HepG2 (cell line): ENCODE results near the gene GABRB1. TPM values are rescaled to one million over a fixed set of nuclear protein-coding genes. Genes with fewer than 3 reads are reported as not detected.

ENCODE experiments used
- ATAC-seq: fragments of 200-7000 bp; cut with Tn5 transposase; 3 replicates; pipeline ENCODE4 v1.9.1; 2020; ENCODE audit warnings: mild to moderate bottlenecking, moderate library complexity
- BruUV-seq: library from RNA; stranded (reverse); fragments of 400-500 nt; replicated peaks from 2 replicates; lab custom pipeline; 2021; lab: Mats Ljungman, UMichigan
- CTCF ChIA-PET: fragments of 300-600 bp; formaldehyde crosslinking; extraction: SDS; loops from one replicate; lab custom pipeline; 2021; ENCODE audit warnings: low total read pairs, inconsistent platforms, low intra/inter-chr PET ratio; lab: Yijun Ruan, JAX
- POLR2A ChIA-PET: fragments of 350-600 bp; sonication (Branson Sonifier 250); formaldehyde crosslinking; loops from one replicate; lab custom pipeline; 2020; ENCODE audit warnings: antibody characterized with exemption, inconsistent platforms; lab: Yijun Ruan, JAX
- DNase-seq: peaks from one replicate; pipeline ENCODE4 v3.0.0-alpha.2; 2015; ENCODE audit warnings: low spot score
- FAIRE-seq: peaks from 3 replicates; lab custom pipeline; 2011; peaks lifted over from hg19 to GRCh38; lab: Jason Lieb, UNC
- H2AFZ ChIP-seq: one replicate; pipeline ENCODE4 v1.6.1; 2011; ENCODE audit warnings: low read length, inconsistent platforms
- H3K27ac ChIP-seq: fragments of 300-600 bp; 3 replicates; pipeline ENCODE4 v1.8.0; 2011; ENCODE audit warnings: mixed run types, mild to moderate bottlenecking, mixed read lengths, low read length, inconsistent platforms; ENCODE audit not compliant: insufficient read depth; ENCODE audit errors: extremely low read length
- H3K27me3 ChIP-seq, 2 experiments: fragments of 200-600 bp in 1 of 2; 2 replicates in 1 of 2; 3 replicates in 1 of 2; pipeline versions ENCODE4 v1.6.0 to v1.8.0; 2011; ENCODE audit warnings: low read length in 2 of 2, mild to moderate bottlenecking in 2 of 2, moderate library complexity in 2 of 2, inconsistent platforms in 1 of 2; ENCODE audit not compliant: insufficient read depth in 2 of 2, control insufficient read depth in 1 of 2
- H3K36me3 ChIP-seq, 2 experiments: fragments of 200-600 bp in 1 of 2; replicated peaks in 1 of 2; 2 replicates in 1 of 2; 3 replicates in 1 of 2; pipeline versions ENCODE4 v1.5.1 to v1.8.0; 2011; ENCODE audit warnings: low read length in 2 of 2, inconsistent platforms in 1 of 2; ENCODE audit not compliant: insufficient read depth in 2 of 2, control insufficient read depth in 1 of 2
- H3K4me1 ChIP-seq: 2 replicates; pipeline ENCODE4 v1.5.1; 2012; ENCODE audit warnings: low read length, inconsistent platforms; ENCODE audit not compliant: insufficient read depth
- H3K4me2 ChIP-seq: 2 replicates; pipeline ENCODE4 v1.6.0; 2011; ENCODE audit warnings: low read depth, low read length, inconsistent platforms
- H3K4me3 ChIP-seq, 3 experiments: fragments of 200-600 bp in 1 of 3; sonication (generic), shearing (Covaris generic) in 1 of 3; replicated peaks in 1 of 3; 2 replicates each; pipeline ENCODE4 v1.5.1; 2011 to 2016; ENCODE audit warnings: low read length in 3 of 3, inconsistent platforms in 2 of 3, low read depth in 2 of 3, mild to moderate bottlenecking in 2 of 3, control low read depth in 1 of 3, mixed read lengths in 1 of 3; ENCODE audit not compliant: insufficient read depth in 1 of 3
- H3K79me2 ChIP-seq: one replicate; pipeline ENCODE4 v1.6.1; 2011; ENCODE audit warnings: low read length, inconsistent platforms; ENCODE audit not compliant: insufficient read depth
- H3K9ac ChIP-seq: 2 replicates; pipeline ENCODE4 v1.6.0; 2011; ENCODE audit warnings: mild to moderate bottlenecking, low read depth, low read length, inconsistent platforms; ENCODE audit not compliant: insufficient read depth
- H3K9me3 ChIP-seq: 2 replicates; pipeline ENCODE4 v1.5.1; 2012; ENCODE audit warnings: mild to moderate bottlenecking, low read length
- H4K20me1 ChIP-seq: 2 replicates; pipeline ENCODE4 v1.6.0; 2011; ENCODE audit warnings: inconsistent platforms, mild to moderate bottlenecking, low read length, moderate library complexity; ENCODE audit not compliant: insufficient read depth
- ATM ChIP-seq: fragments of 450-650 bp; IDR thresholded peaks from 2 replicates; pipeline ENCODE4 v1.7.1; 2017; ENCODE audit warnings: mild to moderate bottlenecking, borderline replicate concordance
- BHLHE40 ChIP-seq: IDR thresholded peaks from 2 replicates; pipeline ENCODE4 v1.6.1; 2011; ENCODE audit warnings: low read length, improper control_type of control experiment
- GATAD1 ChIP-seq: IDR thresholded peaks from 2 replicates; pipeline ENCODE4 v1.6.1; 2016; ENCODE audit warnings: missing genetic modification reagents, missing compliant biosample characterization
- KLF6 ChIP-seq: IDR thresholded peaks from 2 replicates; pipeline ENCODE4 v1.8.0; 2016; ENCODE audit warnings: missing biosample characterization, missing genetic modification reagents
- PITX1 ChIP-seq: sonication (generic); formaldehyde crosslinking; IDR thresholded peaks from 2 replicates; pipeline ENCODE4 v1.5.1; 2020; ENCODE audit warnings: mild to moderate bottlenecking, missing genetic modification reagents
- PPARG ChIP-seq: conservative IDR thresholded peaks from 2 replicates; pipeline ENCODE4 v1.6.1; 2016; ENCODE audit warnings: missing biosample characterization, missing genetic modification reagents
- ZNF251 ChIP-seq: sonication (generic); formaldehyde crosslinking; IDR thresholded peaks from 2 replicates; pipeline ENCODE4 v1.9.0; 2021; ENCODE audit warnings: mild to moderate bottlenecking, missing genetic modification reagents
- ZNF331 ChIP-seq: sonication (generic); formaldehyde crosslinking; IDR thresholded peaks from 2 replicates; pipeline ENCODE4 v1.4.0; 2020; ENCODE audit warnings: missing genetic modification reagents
- ZNF354B ChIP-seq: sonication (generic); formaldehyde crosslinking; IDR thresholded peaks from 2 replicates; pipeline ENCODE4 v1.8.0; 2022; ENCODE audit warnings: mild to moderate bottlenecking, missing genetic modification reagents
- ZNF720 ChIP-seq: sonication (generic); formaldehyde crosslinking; IDR thresholded peaks from 2 replicates; pipeline ENCODE4 v1.4.0; 2020; ENCODE audit warnings: missing genetic modification reagents
- ZNF816 ChIP-seq: sonication (generic); formaldehyde crosslinking; IDR thresholded peaks from 2 replicates; pipeline ENCODE4 v1.8.0; 2022; ENCODE audit warnings: missing genetic modification reagents, mild to moderate bottlenecking, borderline replicate concordance
- ZSCAN22 ChIP-seq: sonication (generic); formaldehyde crosslinking; IDR thresholded peaks from 2 replicates; pipeline ENCODE4 v1.4.0; 2020; ENCODE audit warnings: mild to moderate bottlenecking, missing genetic modification reagents
- in situ Hi-C: cut with HindIII; loops from 2 replicates; pipeline ENCODE4 v1.10.0; 2017; ENCODE audit warnings: low pct_unique_long_range_greater_than_20kb; ENCODE audit not compliant: extremely low pct_ligation_motif_present
- intact Hi-C: fragments of 100-400 bp; cut with micrococcal nuclease; formaldehyde crosslinking; loops from one replicate; pipeline ENCODE4 v1.10.0; 2022; ENCODE audit not compliant: unreplicated experiment
- polyA plus RNA-seq, 8 experiments: library from polyadenylated mRNA; depleted of rRNA in 3 of 8; stranded (reverse) in 7 of 8; unstranded in 1 of 8; fragments of >200 nt; fragmentation: Illumina TruSeq in 4 of 8; extraction: Trizol in 4 of 8; gene quantifications; 2 replicates each; pipeline versions ENCODE4 v1.2.1 to v1.2.3, GENCODE V29; 2011 to 2016; ENCODE audit warnings: low read depth in 4 of 8, missing spikeins in 1 of 8, mixed read lengths in 1 of 8; ENCODE audit not compliant: insufficient read depth in 1 of 8
- total RNA-seq, 5 experiments: library from RNA; depleted of rRNA; stranded (reverse); fragments of >200 nt; fragmentation: Illumina TruSeq; extraction: Trizol; gene quantifications; 2 replicates each; pipeline ENCODE4 v1.2.3, GENCODE V29; 2016; ENCODE audit warnings: low read depth in 1 of 5
- TF ChIP-seq, protein P1 (sequence below): sonication (generic); formaldehyde crosslinking; IDR thresholded peaks from 2 replicates; pipeline ENCODE4 v1.4.0; 2020; ENCODE audit warnings: low read depth, mild to moderate bottlenecking, missing genetic modification reagents
- TF ChIP-seq, protein P2 (sequence below): sonication (generic); formaldehyde crosslinking; IDR thresholded peaks from 2 replicates; pipeline ENCODE4 v1.4.0; 2020; ENCODE audit warnings: mild to moderate bottlenecking, missing genetic modification reagents

GABRB1 gene
- total and polyA plus RNA-seq, 2 of the 13 experiments (the other 11 are each of a cell fraction or from before 2014, with no cell fraction given) = not detected

DNA sequence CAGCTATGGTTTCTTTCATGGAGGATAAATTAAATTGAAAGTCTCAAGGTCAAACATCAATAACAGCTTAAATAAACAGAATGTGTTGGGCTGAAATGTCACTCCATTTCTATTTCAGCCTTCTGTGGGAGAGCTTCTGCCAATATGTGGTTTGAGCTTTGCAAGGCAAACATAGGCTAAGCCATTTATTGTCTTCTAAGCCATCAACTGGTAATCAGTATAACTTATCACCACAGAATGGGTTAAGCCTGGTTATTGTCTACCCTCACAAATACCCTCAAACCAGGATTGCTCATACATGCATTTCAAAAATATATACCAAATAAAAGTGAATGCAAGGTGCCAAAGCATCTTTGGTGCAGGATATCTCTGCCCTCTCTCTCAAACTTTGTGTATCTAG lies 52.7 kb downstream of the GABRB1 start:
- FAIRE-seq = no peak
- TF ChIP-seq, protein P1, sequence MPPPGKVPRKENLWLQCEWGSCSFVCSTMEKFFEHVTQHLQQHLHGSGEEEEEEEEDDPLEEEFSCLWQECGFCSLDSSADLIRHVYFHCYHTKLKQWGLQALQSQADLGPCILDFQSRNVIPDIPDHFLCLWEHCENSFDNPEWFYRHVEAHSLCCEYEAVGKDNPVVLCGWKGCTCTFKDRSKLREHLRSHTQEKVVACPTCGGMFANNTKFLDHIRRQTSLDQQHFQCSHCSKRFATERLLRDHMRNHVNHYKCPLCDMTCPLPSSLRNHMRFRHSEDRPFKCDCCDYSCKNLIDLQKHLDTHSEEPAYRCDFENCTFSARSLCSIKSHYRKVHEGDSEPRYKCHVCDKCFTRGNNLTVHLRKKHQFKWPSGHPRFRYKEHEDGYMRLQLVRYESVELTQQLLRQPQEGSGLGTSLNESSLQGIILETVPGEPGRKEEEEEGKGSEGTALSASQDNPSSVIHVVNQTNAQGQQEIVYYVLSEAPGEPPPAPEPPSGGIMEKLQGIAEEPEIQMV (CRISPR knock-in tag) = no peak
- no peak for TF ChIP-seq ATM
- TF ChIP-seq BHLHE40 = no peak
- TF ChIP-seq ZNF816 = no peak
- no peak for TF ChIP-seq KLF6
- TF ChIP-seq ZSCAN22 = no peak
- no peak for TF ChIP-seq GATAD1 (CRISPR knock-in tag)
- TF ChIP-seq PITX1 (CRISPR knock-in tag) = no peak
- TF ChIP-seq, protein P2, sequence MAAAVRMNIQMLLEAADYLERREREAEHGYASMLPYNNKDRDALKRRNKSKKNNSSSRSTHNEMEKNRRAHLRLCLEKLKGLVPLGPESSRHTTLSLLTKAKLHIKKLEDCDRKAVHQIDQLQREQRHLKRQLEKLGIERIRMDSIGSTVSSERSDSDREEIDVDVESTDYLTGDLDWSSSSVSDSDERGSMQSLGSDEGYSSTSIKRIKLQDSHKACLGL (CRISPR knock-in tag) = no peak
- no peak for TF ChIP-seq PPARG (CRISPR knock-in tag)
- no peak for TF ChIP-seq ZNF251
- TF ChIP-seq ZNF720 (CRISPR knock-in tag) = no peak
- TF ChIP-seq ZNF354B = no peak
- no peak for TF ChIP-seq ZNF331 (CRISPR knock-in tag)
- TF ChIP-seq, all 625 proteins: peak for 0
- no peak for DNase-seq

More for the DNA sequence above, 52.7 kb downstream of the GABRB1 start:
- Histone ChIP-seq H3K9ac (no peak overlapping the region), H3K4me2 (no peak overlapping the region), H3K27me3 (no peaks in the 10 kb centered on the region), H3K9me3 (no peaks in the 10 kb centered on the region), H3K27ac (no peak overlapping the region), H3K4me1 (no peaks in the 10 kb centered on the region), H3K36me3 (no peaks in the 10 kb centered on the region), H4K20me1 (no peaks in the 10 kb centered on the region), H3K4me3 (no peak overlapping the region), H2AFZ (no peak overlapping the region), H3K79me2 (no peaks in the 10 kb centered on the region)
- intact Hi-C loops = no loop called here
- ATAC-seq = no peak
- POLR2A ChIA-PET = no interaction called here
- no TSS peak for BruUV-seq
- CTCF ChIA-PET = no interaction called here
- in situ Hi-C loops = no loop called here
